NT2/D1 (cell line): Measurements from ENCODE around the gene AMH.

Experiments
- SUZ12 ChIP-seq: IDR thresholded peaks from 2 replicates; pipeline ENCODE4 v1.6.1; 2011; ENCODE audit not compliant: insufficient read length, insufficient read depth; ENCODE audit errors: extremely low read depth
- YY1 ChIP-seq: IDR thresholded peaks from 2 replicates; pipeline ENCODE4 v1.6.1; 2011; ENCODE audit not compliant: insufficient read length, insufficient read depth
- ZNF274 ChIP-seq: IDR thresholded peaks from 2 replicates; pipeline ENCODE4 v1.6.1; 2011; ENCODE audit warnings: mild to moderate bottlenecking, low read depth, low read length

GRCh38 chr19:2271234-2272103 lies 22.3 kb downstream of the AMH start:
- TF ChIP-seq ZNF274: no peak
- no peak for TF ChIP-seq YY1
- TF ChIP-seq SUZ12: no peak
